ENCODE measurements around the gene SLC3A2.
"Not testable (repeated sequence)": the region's sequence is repeated elsewhere in the genome, so short reads cannot be mapped to it uniquely, and the experiment has no call there.

The SLC3A2 gene

DNA sequence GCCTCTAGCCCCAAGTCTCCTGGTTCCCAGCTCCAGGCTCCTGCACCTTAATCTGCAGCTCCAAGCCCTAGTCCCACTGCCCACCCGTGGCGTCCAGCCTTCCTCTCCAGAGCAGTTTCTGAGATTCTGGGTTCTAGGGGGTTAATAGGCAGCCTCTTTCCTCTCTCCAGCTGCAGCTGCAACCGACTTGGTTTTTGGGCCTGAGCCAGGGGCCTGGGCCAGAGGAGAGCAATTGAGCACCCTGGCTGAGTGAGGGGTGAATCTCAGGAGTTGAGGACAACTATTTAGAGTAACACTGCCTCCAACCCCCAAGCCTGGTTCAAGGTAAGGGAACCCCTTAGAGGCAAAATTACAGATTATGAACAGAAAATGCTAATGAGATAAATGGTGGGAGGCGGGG is 49.5 kb downstream of the SLC3A2 start:
- FAIRE-seq (no peak), DNase-seq (ENCODE audit: insufficient read length, low spot score) (no peak)
- TF ChIP-seq, protein P1, sequence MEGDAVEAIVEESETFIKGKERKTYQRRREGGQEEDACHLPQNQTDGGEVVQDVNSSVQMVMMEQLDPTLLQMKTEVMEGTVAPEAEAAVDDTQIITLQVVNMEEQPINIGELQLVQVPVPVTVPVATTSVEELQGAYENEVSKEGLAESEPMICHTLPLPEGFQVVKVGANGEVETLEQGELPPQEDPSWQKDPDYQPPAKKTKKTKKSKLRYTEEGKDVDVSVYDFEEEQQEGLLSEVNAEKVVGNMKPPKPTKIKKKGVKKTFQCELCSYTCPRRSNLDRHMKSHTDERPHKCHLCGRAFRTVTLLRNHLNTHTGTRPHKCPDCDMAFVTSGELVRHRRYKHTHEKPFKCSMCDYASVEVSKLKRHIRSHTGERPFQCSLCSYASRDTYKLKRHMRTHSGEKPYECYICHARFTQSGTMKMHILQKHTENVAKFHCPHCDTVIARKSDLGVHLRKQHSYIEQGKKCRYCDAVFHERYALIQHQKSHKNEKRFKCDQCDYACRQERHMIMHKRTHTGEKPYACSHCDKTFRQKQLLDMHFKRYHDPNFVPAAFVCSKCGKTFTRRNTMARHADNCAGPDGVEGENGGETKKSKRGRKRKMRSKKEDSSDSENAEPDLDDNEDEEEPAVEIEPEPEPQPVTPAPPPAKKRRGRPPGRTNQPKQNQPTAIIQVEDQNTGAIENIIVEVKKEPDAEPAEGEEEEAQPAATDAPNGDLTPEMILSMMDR (IDR thresholded peaks at IDR 0.05; ENCODE audit: insufficient read depth, missing control alignments): no peak

DNA sequence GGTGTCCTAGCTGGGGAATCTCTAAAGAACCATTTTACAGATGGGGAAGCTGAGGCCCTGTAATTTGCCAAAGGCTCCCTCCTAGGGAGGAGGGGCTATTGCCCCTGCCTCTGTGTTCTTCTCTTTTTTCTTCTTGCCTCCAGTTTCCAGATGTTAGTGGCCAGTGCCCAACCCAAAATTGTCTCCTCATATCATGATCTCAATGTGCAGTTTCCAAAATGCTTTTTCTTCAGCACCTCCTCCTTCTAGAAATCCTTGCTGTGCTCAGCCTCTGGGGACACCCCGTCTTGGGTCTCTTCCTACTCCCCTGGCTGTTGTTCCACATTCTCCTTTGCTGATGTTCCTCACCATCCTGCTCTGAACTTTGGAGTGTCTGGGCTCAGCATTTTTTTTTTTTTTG is 50.0 kb downstream of the SLC3A2 start:
- DNase-seq (ENCODE audit: insufficient read length, low spot score): no peak
- no peak for FAIRE-seq
- TF ChIP-seq, protein P1 (IDR thresholded peaks at IDR 0.05; ENCODE audit: insufficient read depth, missing control alignments): no peak

DNA sequence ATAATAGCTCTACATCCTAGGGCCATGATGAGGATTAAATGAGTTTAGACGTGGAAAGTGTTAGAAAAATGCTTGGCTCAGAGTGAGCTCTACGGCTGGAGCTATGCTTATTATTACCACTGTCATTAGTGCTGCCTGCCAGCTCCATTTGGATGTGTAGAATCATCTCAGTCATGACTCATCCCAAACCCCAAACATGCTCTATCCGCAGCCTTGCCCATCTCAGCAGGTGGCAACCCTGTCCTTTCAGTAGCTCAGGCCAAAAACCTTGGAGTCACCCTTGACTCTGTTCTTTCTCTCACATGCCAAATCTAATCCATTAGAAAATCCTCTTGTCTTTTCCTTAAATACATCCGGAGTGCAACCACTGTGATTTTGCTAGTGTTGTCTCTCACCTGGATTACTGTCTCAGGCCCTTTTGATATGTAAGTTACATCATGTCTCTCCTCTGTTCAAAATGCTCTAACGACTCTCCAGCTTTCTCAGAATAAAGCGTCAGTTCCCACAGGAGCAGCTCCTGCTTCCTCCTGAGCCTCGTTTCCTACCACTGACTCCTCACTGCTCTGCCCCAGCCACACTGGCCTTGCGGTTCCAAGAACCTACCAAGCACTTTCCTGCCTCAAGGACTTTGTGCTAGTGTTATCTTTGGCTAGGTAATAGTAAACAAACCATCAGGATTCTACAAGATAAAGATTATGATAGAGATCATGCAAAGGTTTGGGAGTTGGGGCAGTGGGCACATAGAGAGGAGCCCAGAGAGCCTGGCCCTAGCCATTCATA is 51.0 kb downstream of the SLC3A2 start:
- FAIRE-seq (no peak), DNase-seq (ENCODE audit: insufficient read length, low spot score) (no peak)
- TF ChIP-seq, protein P1 (IDR thresholded peaks at IDR 0.05; ENCODE audit: insufficient read depth, missing control alignments): no peak

DNA sequence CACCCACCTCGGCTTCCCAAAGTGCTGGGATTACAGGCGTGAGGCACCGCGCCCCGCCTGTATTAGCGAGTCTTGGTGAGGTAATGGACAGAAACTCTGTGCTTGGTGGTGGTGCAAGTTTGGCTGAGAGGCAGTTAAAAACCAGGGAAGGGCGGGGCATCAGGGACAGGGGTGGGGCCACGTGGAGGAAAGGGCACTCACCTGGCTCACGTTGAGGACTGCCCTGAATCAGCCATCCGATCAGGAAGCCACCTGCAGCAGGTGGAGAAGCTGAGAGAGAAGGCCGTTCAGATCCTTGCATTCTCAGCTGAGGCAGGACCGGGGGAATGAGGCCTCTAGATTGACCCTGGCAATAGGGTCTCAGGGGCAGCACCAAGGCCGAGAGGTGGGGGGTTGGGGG is 52.6 kb downstream of the SLC3A2 start:
- TF ChIP-seq, protein P1 (IDR thresholded peaks at IDR 0.05; ENCODE audit: insufficient read depth, missing control alignments): no peak
- FAIRE-seq: no peak
- no peak for DNase-seq (ENCODE audit: insufficient read length, low spot score)

DNA sequence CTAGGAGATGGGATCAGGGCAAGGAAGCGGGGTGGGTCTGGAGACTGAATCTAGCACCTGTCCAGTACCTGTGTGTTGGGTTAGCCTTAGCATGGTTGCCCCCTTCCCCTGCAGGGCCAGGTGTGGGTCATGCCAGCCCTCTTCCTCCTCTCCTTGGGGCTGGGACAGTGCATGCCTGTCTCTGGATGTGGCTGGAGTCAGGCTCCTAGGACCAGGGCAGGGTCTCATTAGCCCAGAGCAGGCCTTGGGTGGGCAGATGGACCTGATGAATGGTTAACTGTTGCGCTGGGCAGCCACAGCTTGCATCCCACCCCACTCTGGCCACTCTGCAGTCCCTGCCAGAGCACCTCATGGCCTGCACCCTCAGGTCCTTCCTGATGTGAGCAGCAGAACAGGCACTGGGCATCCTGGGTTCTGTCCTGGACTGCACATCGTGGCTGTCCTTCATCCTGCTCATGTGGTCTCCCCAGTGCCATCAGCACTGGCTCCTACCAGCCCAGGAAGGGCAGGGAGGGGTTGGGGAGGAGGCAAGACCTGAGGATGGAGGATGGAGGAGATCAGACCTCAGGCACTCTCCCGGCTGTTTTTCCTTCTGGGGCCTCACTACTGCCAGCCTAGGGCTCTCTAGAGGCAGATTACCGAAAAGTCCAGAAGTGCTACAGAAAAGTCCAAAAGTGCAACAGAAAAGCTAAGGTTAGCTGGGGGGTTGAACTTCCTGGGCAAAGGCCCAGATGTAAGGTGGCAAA is 53.2 kb downstream of the SLC3A2 start:
- TF ChIP-seq, protein P1 (IDR thresholded peaks at IDR 0.05; ENCODE audit: insufficient read depth, missing control alignments): no peak
- FAIRE-seq (no peak), DNase-seq (ENCODE audit: insufficient read length, low spot score) (no peak)

DNA sequence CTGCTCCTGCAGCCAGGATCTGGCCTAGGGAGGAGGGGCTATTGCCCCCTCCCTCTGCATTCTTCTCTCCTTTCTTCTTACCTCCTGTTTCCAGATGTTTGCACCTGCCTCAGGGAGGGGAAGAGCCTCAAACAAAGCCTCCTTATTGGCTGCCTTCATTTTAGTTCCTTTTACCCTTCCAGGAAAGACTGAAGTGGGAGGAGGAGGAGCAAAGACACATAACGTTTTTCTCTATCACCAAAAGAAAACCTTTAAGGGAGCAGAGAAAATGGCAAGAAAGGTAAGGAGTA is 53.7 kb downstream of the SLC3A2 start:
- no peak for DNase-seq (ENCODE audit: insufficient read length, low spot score)
- TF ChIP-seq, protein P1 (IDR thresholded peaks at IDR 0.05; ENCODE audit: insufficient read depth, missing control alignments): no peak
- no peak for FAIRE-seq

DNA sequence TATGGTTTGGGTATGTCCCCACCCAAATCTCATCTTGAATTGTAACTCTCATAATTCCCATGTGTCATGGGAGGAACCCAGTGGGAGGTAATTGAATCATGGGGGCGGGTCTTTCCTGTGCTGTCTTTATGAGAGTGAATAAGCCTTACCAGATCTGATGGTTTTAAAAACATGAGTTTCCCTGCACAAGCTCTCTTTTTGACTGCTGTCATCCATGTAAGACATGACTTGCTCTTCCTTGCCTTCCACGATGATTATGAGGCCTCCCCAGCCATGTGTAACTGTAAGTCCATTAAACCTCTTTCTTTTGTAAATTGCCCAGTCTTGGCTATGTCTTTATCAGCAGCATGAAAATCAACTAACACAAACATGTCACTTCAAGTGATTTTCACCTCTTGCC is 56.8 kb downstream of the SLC3A2 start:
- not testable (repeated sequence) for FAIRE-seq; DNase-seq (ENCODE audit: insufficient read length, low spot score)
